ENCODE measurements around the gene GRHL1.
"Not testable (repeated sequence)": the region's sequence is repeated elsewhere in the genome, so short reads cannot be mapped to it uniquely, and the experiment has no call there.

Gene GRHL1

GRCh38 chr2:10028407-10028987 lies 77.0 kb downstream of the GRHL1 start:
- DNase-seq, result no peak

GRCh38 chr2:10028988-10029874 lies 77.7 kb downstream of the GRHL1 start:
- no peak for DNase-seq

- no peak for DNase-seq
These were observed 78.4 kb downstream of the GRHL1 start for GRCh38 chr2:10029875-10030223.

- DNase-seq, result peak; percentile 40
These were observed 78.8 kb downstream of the GRHL1 start for GRCh38 chr2:10030311-10030736.

- DNase-seq, result not testable (repeated sequence)
These were observed 79.3 kb downstream of the GRHL1 start for GRCh38 chr2:10030798-10031197.

- DNase-seq, result no peak
These were observed 80.6 kb downstream of the GRHL1 start for GRCh38 chr2:10031886-10032745.

GRCh38 chr2:10032746-10033105 lies 81.2 kb downstream of the GRHL1 start:
- DNase-seq, result no peak

- no peak for DNase-seq
These were observed 81.9 kb downstream of the GRHL1 start for GRCh38 chr2:10033251-10034006.

- DNase-seq, result no peak
These were observed 83.0 kb downstream of the GRHL1 start for GRCh38 chr2:10034333-10035052.

GRCh38 chr2:10035053-10035422 lies 83.5 kb downstream of the GRHL1 start:
- DNase-seq, result no peak

GRCh38 chr2:10035633-10036032 lies 84.1 kb downstream of the GRHL1 start:
- DNase-seq, result no peak

GRCh38 chr2:10036095-10036884 lies 84.8 kb downstream of the GRHL1 start:
- no peak for DNase-seq

- no peak for DNase-seq
These were observed 86.6 kb downstream of the GRHL1 start for GRCh38 chr2:10038123-10038522.

- no peak for DNase-seq
These were observed 87.2 kb downstream of the GRHL1 start for GRCh38 chr2:10038716-10039115.

- DNase-seq, result no peak
These were observed 88.3 kb downstream of the GRHL1 start for GRCh38 chr2:10039658-10040410.

- DNase-seq, result no peak
These were observed 90.2 kb downstream of the GRHL1 start for GRCh38 chr2:10041711-10042110.

GRCh38 chr2:10042301-10043161 lies 91.0 kb downstream of the GRHL1 start:
- peak; percentile 39 for DNase-seq

- peak; percentile 91 for DNase-seq
These were observed 91.9 kb downstream of the GRHL1 start, which contains the start of gene KLF11 for GRCh38 chr2:10043256-10043905. Gene KLF11 (plus strand): TSS chr2:10043550. CDS start chr2:10043717, 167 bp downstream.

Data from NCI-H774 (cell line).